Endothelial cell of umbilical vein (primary cell): Measurements from ENCODE around the gene KCNJ15. TPM values are rescaled to one million over a fixed set of nuclear protein-coding genes. Genes with fewer than 3 reads are reported as not detected.
A peak's percentile ranks its signal among the peaks of the same experiment; 100 is the strongest.

ENCODE experiments used
- BruUV-seq: library from RNA; stranded (reverse); fragments of 400-500 nt; replicated peaks from 2 replicates; lab custom pipeline; 2021; lab: Mats Ljungman, UMichigan
- CTCF ChIA-PET: fragments of 300-600, 350-600 bp; sonication (Branson Sonifier 250); formaldehyde crosslinking; loops from one replicate; lab custom pipeline; 2021; ENCODE audit warnings: antibody characterized with exemption, inconsistent platforms; lab: Charles Lee
- POLR2A ChIA-PET: fragments of 300-600, 350-600 bp; sonication (Branson Sonifier 250); formaldehyde crosslinking; loops from one replicate; lab custom pipeline; 2021; ENCODE audit warnings: antibody characterized with exemption, inconsistent platforms; lab: Charles Lee
- DNase-seq: peaks from one replicate; pipeline ENCODE4 v3.0.0-alpha.2; 2011; ENCODE audit warnings: low read depth, low spot score
- FAIRE-seq: peaks from 2 replicates; lab custom pipeline; 2011; peaks lifted over from hg19 to GRCh38; lab: Jason Lieb, UNC
- H2AFZ ChIP-seq: 2 replicates; pipeline ENCODE4 v1.6.0; 2012; ENCODE audit warnings: low read depth, low read length, control low read depth, inconsistent platforms
- H3K27ac ChIP-seq: 2 replicates; pipeline ENCODE4 v1.5.1; 2011; ENCODE audit warnings: low read depth, mild to moderate bottlenecking, control low read depth, low read length, moderate library complexity; ENCODE audit not compliant: insufficient read depth
- H3K27me3 ChIP-seq, 2 experiments: 2 replicates each; pipeline versions ENCODE4 v1.6.0 to v1.6.1; 2011; ENCODE audit warnings: low read length in 2 of 2, mixed read lengths in 1 of 2; ENCODE audit not compliant: control insufficient read depth in 2 of 2, insufficient read depth in 2 of 2
- H3K36me3 ChIP-seq, 2 experiments: 2 replicates in 1 of 2; 3 replicates in 1 of 2; pipeline ENCODE4 v1.5.1; 2011; ENCODE audit warnings: low read length in 2 of 2, mild to moderate bottlenecking in 1 of 2, moderate library complexity in 1 of 2; ENCODE audit not compliant: control insufficient read depth in 2 of 2, insufficient read depth in 2 of 2; ENCODE audit errors: extremely low read depth in 1 of 2
- H3K4me1 ChIP-seq: 3 replicates; pipeline ENCODE4 v1.5.1; 2011; ENCODE audit warnings: mild to moderate bottlenecking, low read length; ENCODE audit not compliant: control insufficient read depth, insufficient read depth; ENCODE audit errors: extremely low read depth
- H3K4me2 ChIP-seq: 2 replicates; pipeline ENCODE4 v1.6.1; 2011; ENCODE audit warnings: low read length, control low read depth, mixed read lengths; ENCODE audit not compliant: insufficient read depth
- H3K4me3 ChIP-seq, 3 experiments: fragments of 200-600 bp in 1 of 3; sonication (generic), shearing (Covaris generic) in 1 of 3; replicated peaks in 1 of 3; 2 replicates each; pipeline ENCODE4 v1.5.1; 2011 to 2016; ENCODE audit warnings: control low read depth in 3 of 3, low read length in 3 of 3, mild to moderate bottlenecking in 2 of 3, inconsistent platforms in 1 of 3, low read depth in 1 of 3, moderate library complexity in 1 of 3; ENCODE audit not compliant: insufficient read depth in 1 of 3
- H3K79me2 ChIP-seq: 2 replicates; pipeline ENCODE4 v1.6.0; 2012; ENCODE audit warnings: low read length, inconsistent platforms; ENCODE audit not compliant: control insufficient read depth, insufficient read depth
- H3K9ac ChIP-seq: replicated peaks from 2 replicates; pipeline ENCODE3; 2011; ENCODE audit warnings: low read length, control low read depth; ENCODE audit not compliant: insufficient read depth; ENCODE audit errors: extremely low read depth
- H3K9me1 ChIP-seq: replicated peaks from 3 replicates; pipeline ENCODE4 v1.6.0; 2011; ENCODE audit warnings: mild to moderate bottlenecking, low read length; ENCODE audit not compliant: control insufficient read depth, insufficient read depth; ENCODE audit errors: extremely low read depth
- H3K9me3 ChIP-seq: replicated peaks from 2 replicates; pipeline ENCODE4 v1.5.1; 2012; ENCODE audit warnings: low read length, inconsistent platforms; ENCODE audit not compliant: control insufficient read depth, insufficient read depth
- H4K20me1 ChIP-seq: replicated peaks from 2 replicates; pipeline ENCODE3; 2011; ENCODE audit warnings: mild to moderate bottlenecking, low read length; ENCODE audit not compliant: control insufficient read depth, insufficient read depth; ENCODE audit errors: extremely low read depth
- CTCF ChIP-seq, 2 donors: IDR thresholded peaks; 1 replicate in 1 of 2; 2 replicates in 1 of 2; pipeline ENCODE4 v1.5.1; 2011; ENCODE audit warnings: low read length in 2 of 2, mild to moderate bottlenecking in 2 of 2, moderate library complexity in 2 of 2, control low read depth in 1 of 2, inconsistent platforms in 1 of 2, low read depth in 1 of 2; ENCODE audit not compliant: insufficient read depth in 1 of 2; ENCODE audit errors: extremely low read depth in 1 of 2
- GATA2 ChIP-seq: IDR thresholded peaks from 2 replicates; pipeline ENCODE4 v1.7.0; 2011; ENCODE audit warnings: low read depth, mild to moderate bottlenecking, moderate library complexity, mixed read lengths, low read length; ENCODE audit not compliant: insufficient read length, insufficient read depth
- MAX ChIP-seq: IDR thresholded peaks from 2 replicates; pipeline ENCODE4 v1.6.1; 2011; ENCODE audit not compliant: insufficient read depth, insufficient read length
- POLR2AphosphoS5 ChIP-seq: IDR thresholded peaks from 2 replicates; pipeline ENCODE4 v1.6.1; 2012; ENCODE audit warnings: low read depth, mild to moderate bottlenecking, control low read depth, low read length, moderate library complexity; ENCODE audit not compliant: insufficient read depth
- dilution Hi-C: fragments of 300-500 bp; cut with MboI; formaldehyde crosslinking; loops from one replicate; pipeline ENCODE4 v1.15.0; 2019; ENCODE audit warnings: low sequenced_read_pairs; ENCODE audit not compliant: extremely low pct_ligation_motif_present
- intact Hi-C: fragments of 100-400 bp; cut with micrococcal nuclease; formaldehyde crosslinking; loops from one replicate; pipeline ENCODE4 v1.10.0; 2022
- polyA plus RNA-seq, 4 experiments: library from polyadenylated mRNA; depleted of rRNA in 3 of 4; stranded (reverse) in 3 of 4; unstranded in 1 of 4; fragments of >200 nt; gene quantifications; 2 replicates each; pipeline versions ENCODE4 v1.2.1 to v1.2.3, GENCODE V29; 2011 to 2012; ENCODE audit warnings: missing spikeins in 1 of 4
- total RNA-seq: library from RNA; stranded (reverse); gene quantifications from 2 replicates; pipeline ENCODE4 v1.2.3, GENCODE V29; 2021

KCNJ15 gene
- total and polyA plus RNA-seq, 2 donors (not counting 3 experiments of a cell fraction or from before 2014, with no cell fraction given): 1.4 to 1.5 TPM

GRCh38 chr21:38355992-38356781 lies 99.4 kb downstream of the KCNJ15 start:
- Histone ChIP-seq H3K4me1 (peaks cover 14% of the 10 kb centered on the region), H3K9me1 (no peaks in the 10 kb centered on the region), H3K9ac (no peak overlapping the region), H3K27me3 (peaks cover 0 to 2% of the 10 kb centered on the region in 2 experiments), H3K27ac (no peak overlapping the region), H2AFZ (peak overlapping the region; percentile 73), H3K4me2 (no peak overlapping the region), H3K4me3 (no peak overlapping the region), H4K20me1 (no peaks in the 10 kb centered on the region), H3K9me3 (no peaks in the 10 kb centered on the region), H3K36me3 (no peaks in the 10 kb centered on the region), H3K79me2 (no peaks in the 10 kb centered on the region)
- dilution Hi-C loops (loop anchor here (10.0 kb wide), 1 partner anchor 191 kb away; no protein-coding TSS in a partner anchor), intact Hi-C loops (loop anchor here (1.0 to 10.0 kb wide), 6 partner anchors 137 to 656 kb away; partner anchors contain the start of gene KCNJ6)
- peak; percentile 70 for DNase-seq
- CTCF ChIA-PET: interaction anchor here (0.7 to 9.7 kb wide), 16 partner anchors 10 to 661 kb away, joined by 3 to 740 read pairs (median 4); partner anchors contain the start of gene KCNJ6
- FAIRE-seq: peak; percentile 94
- peak; percentile 95 to 97 for TF ChIP-seq CTCF (IDR thresholded peaks at IDR 0.05; ENCODE audit: extremely low read depth in 1 of 2, insufficient read depth in 1 of 2, low read depth in 1 of 2, low read length in 2 of 2)
- TF ChIP-seq MAX: no peak
- no peak for TF ChIP-seq POLR2AphosphoS5
- TF ChIP-seq GATA2: no peak
- POLR2A ChIA-PET: interaction anchor here (0.6 kb wide), 1 partner anchor 154 kb away, joined by 4 read pairs; no protein-coding TSS in a partner anchor
- BruUV-seq: no TSS peak

Other genes with a start within 250 kb of the KCNJ15 start
- 210 and 223 TPM in 2 replicates for gene ERG, start 241.5 kb downstream of the KCNJ15 start, total RNA-seq
- gene ERG, start 241.5 kb downstream of the KCNJ15 start, polyA plus RNA-seq: 173 and 202 TPM in 2 replicates